Activated naive CD8-positive, alpha-beta T cell (primary cell): ENCODE results near the gene PDE3A.

Experiments used
- H3K27ac Mint-ChIP-seq: one replicate; pipeline ENCODE4 v1.8.0; 2021; ENCODE audit warnings: mixed read lengths
- H3K27me3 Mint-ChIP-seq: one replicate; pipeline ENCODE4 v1.8.0; 2021; ENCODE audit warnings: mixed read lengths
- H3K36me3 Mint-ChIP-seq: one replicate; pipeline ENCODE4 v1.8.0; 2021; ENCODE audit warnings: mixed read lengths
- H3K4me1 Mint-ChIP-seq: one replicate; pipeline ENCODE4 v1.8.0; 2021; ENCODE audit warnings: low read depth, mixed read lengths
- H3K4me3 Mint-ChIP-seq: one replicate; pipeline ENCODE4 v1.8.0; 2021; ENCODE audit warnings: mild to moderate bottlenecking, mixed read lengths
- H3K9me3 Mint-ChIP-seq: one replicate; pipeline ENCODE4 v1.8.0; 2021; ENCODE audit warnings: low read depth, mixed read lengths

Gene PDE3A

GRCh38 chr12:20474443-20474842 is 106.1 kb downstream of the PDE3A start:
- no peak overlapping the region for H3K27ac Mint-ChIP-seq
- H3K4me3 Mint-ChIP-seq = no peak overlapping the region
- H3K4me1 Mint-ChIP-seq = no peaks in the 10 kb centered on the region
- peaks cover 2% of the 10 kb centered on the region for H3K27me3 Mint-ChIP-seq
- H3K36me3 Mint-ChIP-seq = no peaks in the 10 kb centered on the region
- no peaks in the 10 kb centered on the region for H3K9me3 Mint-ChIP-seq

DNA sequence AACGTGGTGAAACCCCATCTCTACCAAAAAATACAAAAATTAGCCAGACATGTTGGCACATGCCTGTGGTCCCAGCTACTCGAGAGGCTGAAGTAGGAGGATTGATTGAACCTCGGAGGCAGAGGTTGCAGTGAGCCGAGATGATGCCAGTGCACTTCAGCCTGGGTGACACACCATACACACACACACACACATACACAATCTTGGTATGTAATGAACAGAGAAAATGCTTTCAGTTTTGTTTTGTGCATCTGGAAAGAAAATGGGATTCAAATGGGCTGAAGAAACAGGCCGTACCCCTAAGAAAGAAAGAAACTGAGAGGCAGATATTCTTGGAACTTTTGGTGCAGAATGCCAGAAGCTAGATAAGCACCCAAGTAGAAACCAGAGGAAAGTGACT is 107.2 kb downstream of the PDE3A start:
- Mint-ChIP-seq H3K4me1 (no peaks in the 10 kb centered on the region), H3K4me3 (no peak overlapping the region), H3K27me3 (peaks cover 2% of the 10 kb centered on the region)

GRCh38 chr12:20476551-20476950 is 108.2 kb downstream of the PDE3A start:
- Mint-ChIP-seq H3K4me3 (no peak overlapping the region), H3K9me3 (no peaks in the 10 kb centered on the region), H3K4me1 (no peaks in the 10 kb centered on the region), H3K27me3 (peaks cover 2% of the 10 kb centered on the region), H3K27ac (no peak overlapping the region), H3K36me3 (no peaks in the 10 kb centered on the region)

More for the DNA sequence above, 107.2 kb downstream of the PDE3A start:
- H3K36me3 Mint-ChIP-seq = no peaks in the 10 kb centered on the region
- H3K9me3 Mint-ChIP-seq = no peaks in the 10 kb centered on the region
- no peak overlapping the region for H3K27ac Mint-ChIP-seq

DNA sequence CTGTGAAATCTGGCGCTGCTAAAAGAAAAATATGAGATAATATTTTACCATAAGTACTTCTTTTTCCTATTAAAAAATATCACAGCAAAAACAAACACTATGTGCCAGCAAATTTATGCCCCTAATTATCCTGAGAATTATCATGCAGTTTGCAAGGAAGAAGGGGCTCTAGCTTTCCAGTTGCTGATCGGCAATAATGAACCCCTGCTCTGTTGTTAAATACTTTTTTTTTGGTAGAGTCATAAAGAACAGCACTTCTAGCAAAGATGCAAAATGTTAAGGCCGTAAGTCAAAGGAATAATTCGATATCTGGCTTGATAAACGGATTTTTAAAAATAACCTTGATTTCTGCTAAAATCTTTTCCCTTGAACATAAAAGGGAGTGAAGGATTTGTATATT is 108.9 kb downstream of the PDE3A start:
- Mint-ChIP-seq H3K4me3 (no peak overlapping the region), H3K27ac (no peak overlapping the region), H3K27me3 (peaks cover 2% of the 10 kb centered on the region), H3K9me3 (no peaks in the 10 kb centered on the region), H3K4me1 (no peaks in the 10 kb centered on the region), H3K36me3 (no peaks in the 10 kb centered on the region)

DNA sequence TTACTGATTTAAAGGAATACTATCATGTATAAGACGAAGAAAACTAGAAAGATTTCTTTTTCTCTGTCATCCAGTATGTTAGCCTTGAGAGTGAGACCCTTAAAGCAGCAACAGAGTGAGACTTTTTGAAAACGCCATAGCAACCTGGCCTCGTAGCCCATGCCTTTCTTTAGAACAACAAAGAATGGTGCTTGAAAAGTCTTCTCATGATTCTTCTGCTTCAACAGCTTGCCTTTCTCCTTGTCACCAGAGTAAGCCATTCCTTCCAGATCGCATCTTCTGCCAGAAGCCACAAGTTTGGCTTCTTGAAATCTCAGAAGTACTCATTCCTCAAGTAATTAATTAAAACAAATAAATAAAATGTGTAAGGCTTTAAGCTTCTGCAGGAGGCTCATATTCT is 109.3 kb downstream of the PDE3A start:
- Mint-ChIP-seq H3K27ac (no peak overlapping the region), H3K4me3 (no peak overlapping the region), H3K4me1 (no peaks in the 10 kb centered on the region), H3K9me3 (no peaks in the 10 kb centered on the region), H3K27me3 (peaks cover 2% of the 10 kb centered on the region), H3K36me3 (no peaks in the 10 kb centered on the region)

- H3K4me3 Mint-ChIP-seq = no peak overlapping the region
- peaks cover 1% of the 10 kb centered on the region for H3K27me3 Mint-ChIP-seq
- H3K9me3 Mint-ChIP-seq = no peaks in the 10 kb centered on the region
- no peaks in the 10 kb centered on the region for H3K4me1 Mint-ChIP-seq
- no peak overlapping the region for H3K27ac Mint-ChIP-seq
- H3K36me3 Mint-ChIP-seq = no peaks in the 10 kb centered on the region
Observed at GRCh38 chr12:20482491-20483054, 114.2 kb downstream of the PDE3A start.

DNA sequence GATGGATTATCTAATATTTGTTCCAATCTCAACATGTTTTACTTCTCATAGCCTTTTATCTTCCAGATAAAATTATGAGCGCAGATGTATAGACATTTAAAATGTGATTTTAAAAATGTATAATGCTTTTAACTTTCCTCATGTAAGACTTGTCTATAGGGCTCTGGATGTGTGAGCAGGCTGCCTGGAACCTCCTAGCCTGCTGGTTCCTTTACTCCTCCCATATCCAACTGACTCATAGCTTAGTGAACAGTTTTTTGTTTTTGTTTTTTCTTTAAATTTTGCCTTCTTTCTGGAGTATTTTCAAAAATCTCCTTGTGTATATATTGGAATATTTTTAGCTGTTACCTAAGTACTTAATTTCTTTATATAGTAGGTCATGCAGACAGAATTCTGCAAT is 115.4 kb downstream of the PDE3A start:
- no peak overlapping the region for H3K27ac Mint-ChIP-seq
- H3K27me3 Mint-ChIP-seq = peaks cover 1% of the 10 kb centered on the region
- no peak overlapping the region for H3K4me3 Mint-ChIP-seq
- no peaks in the 10 kb centered on the region for H3K36me3 Mint-ChIP-seq
- H3K9me3 Mint-ChIP-seq = no peaks in the 10 kb centered on the region
- no peaks in the 10 kb centered on the region for H3K4me1 Mint-ChIP-seq

GRCh38 chr12:20486233-20486632 is 117.9 kb downstream of the PDE3A start:
- H3K27ac Mint-ChIP-seq = no peak overlapping the region
- H3K4me3 Mint-ChIP-seq = no peak overlapping the region
- H3K27me3 Mint-ChIP-seq = peaks cover 1% of the 10 kb centered on the region
- H3K36me3 Mint-ChIP-seq = no peaks in the 10 kb centered on the region
- H3K9me3 Mint-ChIP-seq = no peaks in the 10 kb centered on the region
- H3K4me1 Mint-ChIP-seq = no peaks in the 10 kb centered on the region

GRCh38 chr12:20487519-20487918 is 119.2 kb downstream of the PDE3A start:
- Mint-ChIP-seq H3K9me3 (no peaks in the 10 kb centered on the region), H3K27ac (no peak overlapping the region), H3K36me3 (no peaks in the 10 kb centered on the region)

DNA sequence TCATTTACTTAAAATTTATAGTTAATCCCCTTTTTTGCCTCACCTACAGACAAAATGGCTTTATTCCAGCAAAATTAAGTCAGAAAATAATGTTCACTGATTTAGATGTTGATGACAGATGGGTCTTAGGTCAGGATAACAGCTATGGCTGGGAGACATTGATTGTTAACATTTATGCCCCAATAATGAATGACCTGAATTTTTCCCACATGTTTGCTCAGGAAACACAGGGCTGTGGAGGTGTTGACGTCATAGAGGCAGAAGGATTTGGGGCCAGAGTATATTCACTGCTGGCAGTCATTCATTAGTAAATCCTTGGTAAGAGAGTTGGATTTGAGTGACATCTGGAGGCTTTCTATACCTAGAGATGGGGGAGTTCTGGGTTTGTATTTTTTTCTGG is 121.3 kb downstream of the PDE3A start:
- Mint-ChIP-seq H3K9me3 (no peaks in the 10 kb centered on the region), H3K4me3 (no peak overlapping the region), H3K4me1 (no peaks in the 10 kb centered on the region), H3K27me3 (peaks cover 3% of the 10 kb centered on the region), H3K36me3 (no peaks in the 10 kb centered on the region), H3K27ac (no peak overlapping the region)

More at GRCh38 chr12:20487519-20487918, 119.2 kb downstream of the PDE3A start:
- H3K4me3 Mint-ChIP-seq = no peak overlapping the region
- peaks cover 3% of the 10 kb centered on the region for H3K27me3 Mint-ChIP-seq
- no peaks in the 10 kb centered on the region for H3K4me1 Mint-ChIP-seq

DNA sequence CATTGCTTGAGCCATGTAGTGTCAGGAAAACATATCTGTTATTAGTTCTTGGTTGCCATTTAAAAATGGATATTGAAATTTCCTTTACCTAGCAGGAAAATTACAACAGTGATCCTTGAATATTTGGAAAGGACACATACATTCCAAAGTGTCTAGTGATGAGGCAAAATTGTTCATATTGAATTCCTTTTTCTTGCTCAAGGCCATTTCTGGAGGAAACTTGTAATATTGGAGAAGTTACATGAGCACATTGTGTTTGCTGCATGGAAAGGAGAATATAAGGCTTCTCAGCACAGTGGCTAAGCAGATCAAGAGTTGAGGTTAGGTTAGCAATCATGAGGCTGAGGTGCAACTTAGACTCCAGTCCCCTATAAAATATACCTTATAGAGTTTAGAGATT is 121.9 kb downstream of the PDE3A start:
- Mint-ChIP-seq H3K4me1 (no peaks in the 10 kb centered on the region), H3K36me3 (no peaks in the 10 kb centered on the region), H3K27me3 (peaks cover 3% of the 10 kb centered on the region), H3K27ac (no peak overlapping the region), H3K9me3 (no peaks in the 10 kb centered on the region), H3K4me3 (no peak overlapping the region)

GRCh38 chr12:20491290-20491689 is 123.0 kb downstream of the PDE3A start:
- Mint-ChIP-seq H3K9me3 (no peaks in the 10 kb centered on the region), H3K27ac (no peak overlapping the region), H3K36me3 (no peaks in the 10 kb centered on the region), H3K27me3 (peaks cover 1% of the 10 kb centered on the region), H3K4me3 (no peak overlapping the region), H3K4me1 (no peaks in the 10 kb centered on the region)

DNA sequence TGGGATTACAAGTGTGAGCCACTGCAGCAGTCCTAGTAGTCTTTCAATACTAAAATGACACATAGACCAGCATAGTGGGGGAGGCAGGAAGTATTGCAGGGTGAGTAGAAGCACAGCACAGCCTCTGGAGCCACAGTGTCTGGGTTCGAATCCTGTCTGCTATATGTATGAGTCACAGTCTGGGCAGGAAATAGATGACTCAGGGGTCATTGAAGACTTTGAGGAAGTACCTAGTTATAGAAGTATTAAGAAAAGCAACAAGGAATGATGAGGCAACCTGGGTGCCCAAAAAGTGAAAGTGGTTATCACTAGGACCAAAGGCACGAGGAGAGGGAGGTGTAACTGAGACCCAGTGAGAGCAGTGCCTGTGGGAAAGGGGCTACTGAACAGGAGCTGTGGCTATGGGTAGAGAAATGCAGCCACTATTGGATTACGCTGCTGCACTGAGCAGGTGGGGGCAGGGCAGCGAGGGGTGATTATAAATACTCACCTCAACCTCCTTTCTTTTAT is 124.0 kb downstream of the PDE3A start:
- Mint-ChIP-seq H3K4me3 (no peak overlapping the region), H3K4me1 (no peaks in the 10 kb centered on the region), H3K27me3 (peaks cover 1% of the 10 kb centered on the region), H3K36me3 (no peaks in the 10 kb centered on the region), H3K27ac (no peak overlapping the region), H3K9me3 (no peaks in the 10 kb centered on the region)

DNA sequence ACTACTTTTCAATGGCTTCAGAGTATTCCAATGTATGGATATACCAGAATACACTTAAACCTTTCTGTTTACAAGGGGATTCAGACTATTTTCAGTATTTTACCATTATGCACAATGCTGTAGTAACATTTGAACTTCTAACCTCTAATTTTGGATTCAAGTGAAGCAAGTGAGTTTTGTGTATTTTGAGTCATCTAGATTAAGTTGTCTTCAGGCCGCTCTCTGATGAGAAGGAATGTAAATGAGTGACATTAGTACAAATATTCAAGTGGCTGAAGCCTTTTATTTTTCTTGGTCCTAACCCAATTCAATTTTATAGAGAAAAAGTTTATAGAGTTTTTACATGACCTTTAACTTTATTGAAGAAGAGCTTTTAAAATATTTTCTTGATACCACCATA is 125.6 kb downstream of the PDE3A start:
- Mint-ChIP-seq H3K9me3 (no peaks in the 10 kb centered on the region), H3K4me1 (no peaks in the 10 kb centered on the region), H3K36me3 (no peaks in the 10 kb centered on the region), H3K27ac (no peak overlapping the region), H3K27me3 (peaks cover 1% of the 10 kb centered on the region), H3K4me3 (no peak overlapping the region)

DNA sequence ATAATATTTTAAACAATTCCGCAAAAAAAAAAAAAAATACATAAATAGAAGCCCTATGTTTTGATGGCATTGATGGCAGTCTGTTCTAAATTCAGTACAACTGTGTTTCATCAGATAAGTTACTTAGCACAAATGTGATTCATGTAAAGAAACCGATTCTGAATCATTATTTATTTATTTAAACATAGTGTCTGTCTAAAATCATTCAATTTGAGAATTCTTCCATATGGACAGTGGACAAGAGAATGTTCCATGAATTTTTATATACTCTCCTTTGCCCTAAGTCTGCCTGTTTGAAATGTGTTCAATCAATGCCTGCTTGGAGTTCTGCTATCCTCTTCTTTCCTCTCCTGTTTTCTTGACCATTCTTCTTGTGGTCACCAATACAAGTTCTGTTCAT is 126.5 kb downstream of the PDE3A start:
- H3K27ac Mint-ChIP-seq = no peak overlapping the region
- H3K4me3 Mint-ChIP-seq = no peak overlapping the region
- H3K36me3 Mint-ChIP-seq = no peaks in the 10 kb centered on the region
- no peaks in the 10 kb centered on the region for H3K4me1 Mint-ChIP-seq
- H3K9me3 Mint-ChIP-seq = no peaks in the 10 kb centered on the region
- H3K27me3 Mint-ChIP-seq = peaks cover 1% of the 10 kb centered on the region

DNA sequence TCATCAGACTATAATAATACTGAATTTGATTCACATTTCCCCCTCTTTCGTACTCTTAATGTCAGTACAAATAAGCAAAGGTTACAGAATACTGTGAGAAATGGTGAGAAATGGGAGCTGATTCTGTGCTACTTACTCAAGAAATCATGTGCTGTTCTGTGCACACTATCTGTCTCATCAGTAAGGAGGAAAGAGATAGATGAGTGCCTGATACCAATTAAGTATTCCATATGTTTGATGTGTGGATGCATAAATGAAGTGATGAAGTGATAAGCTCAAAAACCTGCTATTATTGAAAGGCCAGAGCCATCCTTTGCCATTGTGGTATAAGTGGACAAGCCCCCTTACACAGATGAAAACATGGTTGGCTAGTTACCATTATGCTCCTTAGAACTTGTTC is 127.7 kb downstream of the PDE3A start:
- Mint-ChIP-seq H3K27ac (no peak overlapping the region), H3K9me3 (no peaks in the 10 kb centered on the region), H3K36me3 (no peaks in the 10 kb centered on the region), H3K4me3 (no peak overlapping the region), H3K27me3 (peaks cover 1% of the 10 kb centered on the region), H3K4me1 (no peaks in the 10 kb centered on the region)
